A549 treated with GW870086 at 1 μM for 4 hours (cell line): Measurements from ENCODE around the gene RAB4A. TPM values are rescaled to one million over a fixed set of nuclear protein-coding genes. Genes with fewer than 3 reads are reported as not detected.

Experiments
- total RNA-seq: library from RNA; stranded (reverse); fragments of 200-300 nt; extraction: Qiagen RNA extraction; gene quantifications from 5 replicates; pipeline ENCODE4 v1.2.3, GENCODE V29; 2022; ENCODE audit warnings: low read depth

Gene RAB4A, protein sequence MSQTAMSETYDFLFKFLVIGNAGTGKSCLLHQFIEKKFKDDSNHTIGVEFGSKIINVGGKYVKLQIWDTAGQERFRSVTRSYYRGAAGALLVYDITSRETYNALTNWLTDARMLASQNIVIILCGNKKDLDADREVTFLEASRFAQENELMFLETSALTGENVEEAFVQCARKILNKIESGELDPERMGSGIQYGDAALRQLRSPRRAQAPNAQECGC
- total RNA-seq = 48.4 to 58.5 TPM (median 54.8 TPM) in 5 replicates

DNA sequence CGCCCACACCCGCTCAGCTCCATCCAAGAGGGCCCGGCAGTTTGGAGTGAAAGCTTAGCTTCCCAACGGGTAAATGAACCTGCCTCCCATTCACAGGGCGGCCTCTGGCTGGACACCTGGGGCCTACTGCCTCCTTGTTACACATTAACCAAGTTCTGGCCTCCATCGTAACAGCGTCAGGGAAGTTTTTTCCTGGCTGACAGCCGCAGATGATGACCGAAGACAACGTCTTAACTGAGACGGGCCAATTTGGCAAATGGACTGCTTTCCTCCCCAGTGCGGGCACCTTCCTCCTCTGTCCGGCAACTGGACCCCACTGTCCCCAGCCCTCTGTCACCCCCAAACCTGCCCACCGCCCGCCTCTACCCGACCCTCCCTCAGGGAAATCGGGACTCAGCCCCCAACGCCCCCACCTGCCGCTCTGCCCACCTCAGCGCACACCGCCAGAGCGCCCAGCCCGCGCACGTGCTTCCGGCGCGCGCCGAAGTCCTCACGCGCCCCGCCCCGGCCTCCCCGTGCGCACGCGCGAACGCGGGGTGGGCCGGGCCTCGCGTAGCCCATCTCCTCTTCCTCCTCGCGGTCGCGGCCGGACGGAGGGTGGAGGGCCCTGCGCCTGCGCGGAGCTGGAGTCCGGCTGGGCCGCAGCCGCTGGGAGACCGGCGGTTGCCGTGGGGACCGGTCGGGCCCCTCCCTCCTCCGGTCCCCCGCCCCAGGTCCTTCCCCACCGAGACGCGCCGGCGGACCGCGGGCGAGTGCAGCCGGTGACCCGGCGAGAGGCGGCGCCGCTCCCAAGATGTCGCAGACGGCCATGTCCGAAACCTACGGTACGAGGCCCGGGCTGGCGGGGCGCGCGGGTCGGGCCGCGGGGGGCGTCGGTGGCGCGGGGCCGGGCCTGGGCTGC lies at the start of gene RAB4A:
RAB4A (plus strand) TSS at position 565 of the 901 bp plus-strand sequence; CDS start at position 794, 229 bp downstream.

DNA sequence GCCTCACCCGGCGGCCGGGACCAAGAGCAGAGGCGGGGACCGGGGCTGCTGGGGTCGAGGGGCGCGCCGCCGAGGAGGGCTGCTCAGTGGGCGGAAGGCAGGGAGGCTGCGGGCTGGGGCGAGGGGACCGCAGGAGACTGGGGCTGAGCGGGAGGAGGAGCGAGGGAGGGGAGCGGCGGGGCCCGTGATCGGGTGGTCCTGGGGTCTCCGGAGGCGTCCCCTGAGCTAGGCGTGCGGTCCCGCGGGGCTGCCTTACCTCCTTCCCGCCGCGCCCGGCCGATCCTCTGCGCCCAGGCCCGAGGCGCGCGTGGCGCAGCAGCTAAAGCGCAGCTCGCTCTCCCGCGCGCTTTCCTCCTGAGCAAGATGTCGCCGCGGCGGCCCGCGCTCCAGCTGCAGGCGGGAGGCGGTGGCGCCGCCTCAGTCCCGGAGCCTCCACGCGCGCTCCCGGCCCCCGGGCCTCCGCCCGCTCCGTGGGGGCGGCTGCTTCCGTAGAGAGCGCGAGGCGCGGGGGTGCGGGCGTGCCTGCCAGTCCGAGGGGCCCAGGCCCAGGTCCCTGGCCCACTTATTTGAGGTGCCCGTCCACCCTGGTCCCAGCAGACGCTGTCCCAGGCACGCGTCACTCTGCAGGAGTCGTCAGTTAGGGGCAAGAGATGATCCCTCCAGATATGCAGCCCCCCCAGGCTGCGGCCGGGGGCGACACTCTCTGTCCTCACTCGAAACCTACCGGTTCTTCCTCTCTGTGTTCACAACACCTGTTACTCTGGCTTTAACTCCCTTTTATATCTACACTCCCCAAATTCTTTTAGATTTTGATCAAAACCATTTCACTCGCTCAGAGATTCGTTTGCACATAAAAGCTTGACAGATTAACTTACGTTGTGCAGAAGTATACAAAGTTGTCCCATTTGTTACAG lies 72.0 kb downstream of the RAB4A start, which contains the start of gene CCSAP:
CCSAP (minus strand) TSS at position 392 of the 914 bp plus-strand sequence. CDS start 582 bp downstream, outside the sequence.

Other genes starting within 250 kb of the RAB4A start
- 4.5 to 6.9 TPM (median 5.8 TPM) in 5 replicates for gene CCSAP, start 71.9 kb downstream of the RAB4A start, total RNA-seq
- gene ACTA1, start 163.0 kb downstream of the RAB4A start, total RNA-seq = 0.15 to 0.26 TPM in 2 of 5 replicates, not detected in the others
- 15.9 to 24.7 TPM (median 20.8 TPM) in 5 replicates for gene NUP133, start 237.2 kb downstream of the RAB4A start, total RNA-seq